ENCODE data around the gene NBPF6. TPM values are rescaled to one million over a fixed set of nuclear protein-coding genes. Genes with fewer than 3 reads are reported as not detected.
"Not testable (repeated sequence)": the region's sequence is repeated elsewhere in the genome, so short reads cannot be mapped to it uniquely, and the experiment has no call there.

Gene NBPF6
- total RNA-seq, 4 donors from 2014 or later: not detected

GRCh38 chr1:108466166-108466565, 16.0 kb downstream of the NBPF6 start:
- DNase-seq (ENCODE audit: extremely low spot score); H3K4me1 ChIP-seq; intact Hi-C loops (cut with DNase I); H3K36me3 ChIP-seq; H3K9me3 ChIP-seq; H3K27ac ChIP-seq (replicated peaks in 1 of 4); H3K27me3 ChIP-seq; H3K4me3 ChIP-seq: not testable (repeated sequence)
- WGBS: no CpG with 5 or more reads among the region's 8 CpGs

- DNase-seq (ENCODE audit: extremely low spot score); H3K36me3 ChIP-seq; H3K4me1 ChIP-seq; H3K4me3 ChIP-seq; H3K27ac ChIP-seq (replicated peaks in 1 of 4); H3K9me3 ChIP-seq; H3K27me3 ChIP-seq; intact Hi-C loops (cut with DNase I): not testable (repeated sequence)
- no CpG with 5 or more reads among the region's 5 CpGs for WGBS
These were observed 17.0 kb downstream of the NBPF6 start for GRCh38 chr1:108467155-108467554.

GRCh38 chr1:108470750-108471149, 20.6 kb downstream of the NBPF6 start:
- H3K27me3 ChIP-seq; DNase-seq (ENCODE audit: extremely low spot score); H3K27ac ChIP-seq (replicated peaks in 1 of 4); intact Hi-C loops (cut with DNase I); H3K36me3 ChIP-seq; H3K4me1 ChIP-seq; H3K9me3 ChIP-seq; H3K4me3 ChIP-seq: not testable (repeated sequence)
- WGBS: 59% methylated on average over 3 of the region's 4 CpGs

- H3K27me3 ChIP-seq; DNase-seq (ENCODE audit: extremely low spot score); H3K4me1 ChIP-seq; H3K36me3 ChIP-seq; intact Hi-C loops (cut with DNase I); H3K4me3 ChIP-seq; H3K27ac ChIP-seq (replicated peaks in 1 of 4): not testable (repeated sequence)
- H3K9me3 ChIP-seq: peaks cover 0 to 16% (median 12%) of the 10 kb centered on the region in 4 donors
- WGBS: 88% methylated on average over 6 of the region's 6 CpGs
These were observed 24.4 kb downstream of the NBPF6 start for GRCh38 chr1:108474516-108474915.

- TF ChIP-seq EP300 (IDR thresholded peaks at IDR 0.05): no peak
- Histone ChIP-seq H3K36me3 (no peaks in the 10 kb centered on the region), H3K4me1 (no peaks in the 10 kb centered on the region), H3K9me3 (peaks cover 0 to 22% (median 16%) of the 10 kb centered on the region in 4 donors), H3K27ac (replicated peaks in 1 of 4) (no peak overlapping the region), H3K4me3 (no peak overlapping the region), H3K27me3 (peaks cover 0 to 4% (median 0%) of the 10 kb centered on the region in 4 donors)
- no peak for DNase-seq (ENCODE audit: extremely low spot score)
- 91% methylated on average over 2 of the region's 2 CpGs for WGBS
- intact Hi-C loops (cut with DNase I): no loop called here
These were observed 28.4 kb downstream of the NBPF6 start for GRCh38 chr1:108478429-108479015.

GRCh38 chr1:108482708-108483107, 32.6 kb downstream of the NBPF6 start:
- Histone ChIP-seq H3K4me1 (no peaks in the 10 kb centered on the region), H3K27me3 (peaks cover 0 to 7% (median 0%) of the 10 kb centered on the region in 4 donors), H3K9me3 (peaks cover 0 to 26% (median 16%) of the 10 kb centered on the region in 4 donors), H3K36me3 (no peaks in the 10 kb centered on the region), H3K4me3 (no peak overlapping the region), H3K27ac (replicated peaks in 1 of 4) (no peak overlapping the region)
- WGBS: 50% methylated on average over 1 of the region's 1 CpG
- intact Hi-C loops (cut with DNase I): no loop called here
- TF ChIP-seq EP300 (IDR thresholded peaks at IDR 0.05) (no peak), POLR2A (IDR thresholded peaks at IDR 0.05; ENCODE audit: low read depth) (no peak), CTCF (IDR thresholded peaks at IDR 0.05) (no peak), POLR2AphosphoS5 (IDR thresholded peaks at IDR 0.05) (no peak)
- no peak for DNase-seq (ENCODE audit: extremely low spot score)

GRCh38 chr1:108485990-108486389, 35.8 kb downstream of the NBPF6 start:
- H3K4me1 ChIP-seq; H3K4me3 ChIP-seq; H3K36me3 ChIP-seq; H3K27me3 ChIP-seq; intact Hi-C loops (cut with DNase I); H3K9me3 ChIP-seq; DNase-seq (ENCODE audit: extremely low spot score); H3K27ac ChIP-seq (replicated peaks in 1 of 4): not testable (repeated sequence)
- 84% methylated on average over 5 of the region's 5 CpGs for WGBS

GRCh38 chr1:108486707-108487106, 36.6 kb downstream of the NBPF6 start:
- intact Hi-C loops (cut with DNase I); H3K27ac ChIP-seq (replicated peaks in 1 of 4); H3K27me3 ChIP-seq; H3K4me1 ChIP-seq; H3K9me3 ChIP-seq; H3K36me3 ChIP-seq; H3K4me3 ChIP-seq; DNase-seq (ENCODE audit: extremely low spot score): not testable (repeated sequence)
- 98% methylated on average over 11 of the region's 11 CpGs for WGBS

- H3K4me3 ChIP-seq; intact Hi-C loops (cut with DNase I); H3K36me3 ChIP-seq; H3K27me3 ChIP-seq; H3K4me1 ChIP-seq; H3K9me3 ChIP-seq; DNase-seq (ENCODE audit: extremely low spot score); H3K27ac ChIP-seq (replicated peaks in 1 of 4): not testable (repeated sequence)
- 95% methylated on average over 1 of the region's 1 CpG for WGBS
These were observed 44.9 kb downstream of the NBPF6 start for GRCh38 chr1:108495008-108495407.

- H3K27ac ChIP-seq (replicated peaks in 1 of 4); DNase-seq (ENCODE audit: extremely low spot score); H3K4me3 ChIP-seq; H3K9me3 ChIP-seq; intact Hi-C loops (cut with DNase I); H3K27me3 ChIP-seq; H3K36me3 ChIP-seq; H3K4me1 ChIP-seq: not testable (repeated sequence)
- 81% methylated on average over 4 of the region's 4 CpGs for WGBS
These were observed 46.7 kb downstream of the NBPF6 start for GRCh38 chr1:108496856-108497255.
